KMS-11 (cell line): Measurements from ENCODE around the gene PCOLCE2.

ENCODE experiments used
- H2AFZ ChIP-seq: fragments of 200-600 bp; sonication (generic); 2 replicates; pipeline ENCODE4 v1.6.1; 2016; ENCODE audit warnings: antibody characterized with exemption, mixed run types, low read depth
- H3K27ac ChIP-seq: fragments of 200-600 bp; sonication (generic); 2 replicates; pipeline ENCODE4 v1.6.1; 2016; ENCODE audit warnings: mild to moderate bottlenecking, mixed run types
- H3K27me3 ChIP-seq: fragments of 200-600 bp; sonication (generic); 2 replicates; pipeline ENCODE4 v1.6.1; 2017; ENCODE audit warnings: mild to moderate bottlenecking, low read depth, mixed run types, moderate library complexity; ENCODE audit not compliant: insufficient read depth
- H3K36me3 ChIP-seq: fragments of 200-600 bp; sonication (generic); 2 replicates; pipeline ENCODE4 v1.6.1; 2017; ENCODE audit warnings: mild to moderate bottlenecking, mixed run types; ENCODE audit not compliant: insufficient read depth
- H3K4me1 ChIP-seq: fragments of 200-600 bp; sonication (generic); 2 replicates; pipeline ENCODE4 v1.6.1; 2016; ENCODE audit warnings: mild to moderate bottlenecking, low read depth, mixed run types; ENCODE audit not compliant: poor library complexity, severe bottlenecking
- H3K4me2 ChIP-seq: fragments of 200-600 bp; sonication (generic); 2 replicates; pipeline ENCODE4 v1.7.0; 2016; ENCODE audit warnings: mild to moderate bottlenecking, mixed run types
- H3K4me3 ChIP-seq: fragments of 200-600 bp; sonication (generic); IDR thresholded peaks from 2 replicates; pipeline ENCODE4 v1.6.1; 2017; ENCODE audit warnings: low read depth, low read length, mixed read lengths; ENCODE audit not compliant: insufficient read depth
- H3K79me2 ChIP-seq: fragments of 200-600 bp; sonication (generic); 2 replicates; pipeline ENCODE4 v1.6.1; 2016; ENCODE audit warnings: low read depth, mixed run types; ENCODE audit not compliant: insufficient read depth
- H3K9ac ChIP-seq: fragments of 200-600 bp; sonication (generic); 2 replicates; pipeline ENCODE4 v1.6.1; 2016; ENCODE audit warnings: mild to moderate bottlenecking, mixed run types
- H4K20me1 ChIP-seq: fragments of 200-600 bp; sonication (generic); 2 replicates; pipeline ENCODE4 v1.6.1; 2016; ENCODE audit warnings: mild to moderate bottlenecking, mixed run types; ENCODE audit not compliant: insufficient read depth
- CTCF ChIP-seq: fragments of 200-600 bp; sonication (generic); conservative IDR thresholded peaks from 2 replicates; pipeline ENCODE4 v1.6.1; 2017; ENCODE audit warnings: low read depth, mild to moderate bottlenecking, antibody characterized with exemption, low read length, moderate library complexity, mixed read lengths

The PCOLCE2 gene

DNA sequence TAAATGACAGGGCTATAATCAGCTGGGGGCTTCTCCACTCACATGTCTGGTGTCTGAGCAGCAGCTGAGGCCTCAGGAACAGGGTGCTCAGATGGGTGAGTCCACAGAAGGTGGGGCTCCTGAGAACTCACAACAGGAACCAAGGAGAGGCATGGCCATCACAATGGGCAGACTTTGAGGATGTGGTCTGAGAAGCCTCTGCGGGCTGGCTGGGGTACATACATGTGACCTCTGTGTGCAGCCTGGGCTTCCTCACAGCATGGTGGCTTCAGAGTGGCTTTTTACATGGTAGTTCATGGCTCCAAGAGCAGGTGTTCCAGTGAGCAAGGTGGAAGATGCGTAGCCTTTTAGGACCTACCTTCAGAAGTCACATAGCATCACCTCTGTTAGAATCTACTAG lies 106.3 kb downstream of the PCOLCE2 start:
- Histone ChIP-seq H3K36me3 (no peaks in the 10 kb centered on the region), H3K79me2 (no peaks in the 10 kb centered on the region), H3K4me2 (no peak overlapping the region), H3K4me1 (no peaks in the 10 kb centered on the region), H2AFZ (no peak overlapping the region), H4K20me1 (no peaks in the 10 kb centered on the region), H3K4me3 (no peak overlapping the region), H3K27ac (no peak overlapping the region), H3K27me3 (no peaks in the 10 kb centered on the region), H3K9ac (no peak overlapping the region)
- TF ChIP-seq CTCF: no peak

GRCh38 chr3:142779591-142779990 lies 109.3 kb downstream of the PCOLCE2 start:
- Histone ChIP-seq H2AFZ (no peak overlapping the region), H3K27me3 (no peaks in the 10 kb centered on the region), H3K79me2 (no peaks in the 10 kb centered on the region), H3K4me3 (no peak overlapping the region), H3K4me2 (no peak overlapping the region), H3K9ac (no peak overlapping the region), H3K36me3 (no peaks in the 10 kb centered on the region), H4K20me1 (no peaks in the 10 kb centered on the region), H3K4me1 (no peaks in the 10 kb centered on the region), H3K27ac (no peak overlapping the region)
- no peak for TF ChIP-seq CTCF

DNA sequence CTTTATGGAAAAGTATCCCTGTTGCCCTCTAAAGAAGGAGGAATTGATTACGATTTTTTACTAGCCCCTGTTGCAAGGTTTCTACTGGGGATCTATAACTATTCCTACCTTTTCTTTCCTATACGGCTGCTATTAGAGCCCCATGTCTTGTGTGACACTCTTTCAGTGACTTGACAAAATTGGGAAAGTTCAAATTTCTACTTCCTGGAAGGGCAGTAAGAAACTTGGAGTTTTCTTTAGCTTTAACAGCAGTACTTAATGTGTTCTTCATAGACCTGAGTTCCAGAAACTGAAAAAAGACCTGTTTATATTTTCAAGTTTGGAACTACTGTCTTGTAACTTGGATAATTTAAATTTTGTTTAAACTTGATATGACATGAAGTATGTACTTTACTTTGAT lies 110.3 kb downstream of the PCOLCE2 start:
- no peak overlapping the region for H3K27ac ChIP-seq
- H3K4me3 ChIP-seq: no peak overlapping the region
- H2AFZ ChIP-seq: no peak overlapping the region
- H4K20me1 ChIP-seq: no peaks in the 10 kb centered on the region
- H3K9ac ChIP-seq: no peak overlapping the region
- no peaks in the 10 kb centered on the region for H3K4me1 ChIP-seq
- H3K36me3 ChIP-seq: no peaks in the 10 kb centered on the region
- H3K27me3 ChIP-seq: no peaks in the 10 kb centered on the region
- H3K79me2 ChIP-seq: no peaks in the 10 kb centered on the region
- no peak overlapping the region for H3K4me2 ChIP-seq
- no peak for TF ChIP-seq CTCF

DNA sequence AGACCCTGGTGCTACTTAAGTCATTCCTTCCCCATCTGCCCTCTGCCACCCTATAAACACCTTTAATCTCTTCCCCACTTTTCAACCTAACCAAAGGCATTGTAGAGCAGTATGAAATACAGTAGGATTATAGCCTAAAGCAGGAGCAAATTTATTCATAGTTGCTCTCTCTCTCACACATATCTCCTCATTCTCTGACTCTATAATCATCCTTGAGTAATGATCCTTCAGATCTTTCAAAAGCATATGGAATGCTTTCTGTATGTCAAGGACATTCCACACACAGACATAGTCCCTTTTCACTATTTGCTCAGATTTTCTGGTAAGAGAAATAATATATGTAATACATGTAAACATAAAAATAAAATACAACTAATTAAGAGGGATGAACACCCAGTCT lies 111.0 kb downstream of the PCOLCE2 start:
- no peaks in the 10 kb centered on the region for H3K4me1 ChIP-seq
- H3K79me2 ChIP-seq: no peaks in the 10 kb centered on the region
- no peak overlapping the region for H3K9ac ChIP-seq
- no peak overlapping the region for H3K4me2 ChIP-seq
- H3K27ac ChIP-seq: no peak overlapping the region
- H4K20me1 ChIP-seq: no peaks in the 10 kb centered on the region
- TF ChIP-seq CTCF: no peak
- no peaks in the 10 kb centered on the region for H3K36me3 ChIP-seq
- H2AFZ ChIP-seq: no peak overlapping the region
- H3K4me3 ChIP-seq: no peak overlapping the region
- no peaks in the 10 kb centered on the region for H3K27me3 ChIP-seq

DNA sequence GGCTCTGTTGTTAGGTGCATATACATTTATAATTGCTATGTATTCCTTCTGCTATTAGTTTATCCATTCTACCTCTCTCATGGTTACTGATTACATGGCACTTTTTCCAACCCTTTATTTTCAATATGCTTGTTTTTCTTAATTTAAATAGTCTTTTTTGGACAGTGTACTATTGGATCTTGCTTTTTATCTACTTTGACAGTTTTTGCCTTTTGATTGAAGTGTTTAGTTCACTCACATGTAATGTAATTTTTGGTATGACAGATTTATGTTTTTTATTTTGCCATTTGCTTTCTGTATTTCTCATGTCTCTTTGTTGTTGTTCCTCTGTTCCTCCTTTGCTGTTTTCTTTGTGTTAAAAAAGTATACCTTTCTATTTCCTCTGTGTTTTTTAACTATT lies 120.5 kb downstream of the PCOLCE2 start:
- Histone ChIP-seq H3K36me3 (no peaks in the 10 kb centered on the region), H3K27me3 (no peaks in the 10 kb centered on the region)

More for the DNA sequence above, 120.5 kb downstream of the PCOLCE2 start:
- Histone ChIP-seq H2AFZ (no peak overlapping the region), H4K20me1 (no peaks in the 10 kb centered on the region), H3K79me2 (no peaks in the 10 kb centered on the region), H3K9ac (no peak overlapping the region), H3K27ac (no peak overlapping the region), H3K4me1 (peaks cover 11% of the 10 kb centered on the region), H3K4me3 (no peak overlapping the region), H3K4me2 (no peak overlapping the region)
- TF ChIP-seq CTCF: no peak
